ENCODE measurements around the gene PIAS2. TPM values are rescaled to one million over a fixed set of nuclear protein-coding genes. Genes with fewer than 3 reads are reported as not detected.

The PIAS2 gene
- total and polyA plus RNA-seq, 9 of the 15 experiments (the other 6 are each of a cell fraction or from before 2014, with no cell fraction given) = 2.9 to 23.9 (median 12.0) TPM

DNA sequence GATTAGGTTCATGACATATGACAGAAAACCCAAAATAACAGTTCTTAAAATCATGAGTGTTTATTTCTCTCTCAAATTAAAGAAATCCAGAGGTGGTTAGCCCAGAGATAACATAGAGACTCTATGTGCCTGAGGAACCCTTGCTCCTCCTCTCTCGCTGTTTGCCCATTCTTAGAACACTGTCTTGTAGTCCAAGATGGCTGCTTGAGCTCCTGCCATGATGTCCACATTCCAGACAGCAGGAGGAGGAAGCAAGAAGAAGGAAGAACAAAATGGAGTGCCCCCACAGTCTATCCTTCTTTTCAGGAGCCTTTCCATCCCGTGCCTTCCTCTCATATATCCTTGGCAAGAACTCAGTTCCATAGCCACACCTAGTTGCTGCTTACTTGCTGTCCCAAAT lies 146.6 kb downstream of the PIAS2 start:
- no peaks in the 10 kb centered on the region for H3K79me2 ChIP-seq (ENCODE audit: control insufficient read depth, insufficient read depth, low read length)
- FAIRE-seq (no peak), ATAC-seq (no peak), DNase-seq (ENCODE audit: extremely low read depth in 1 of 4, low spot score in 3 of 4) (no peak)
- in situ Hi-C loops (cut with MboI) (no loop called here), intact Hi-C loops (cut with micrococcal nuclease) (no loop called here)
- no peaks in the 10 kb centered on the region for H3K9me3 ChIP-seq (replicated peaks; ENCODE audit: control insufficient read depth, insufficient read depth, low read depth, low read length)
- no peak overlapping the region for H3K4me3 ChIP-seq
- H4K20me1 ChIP-seq (replicated peaks; ENCODE audit: control insufficient read depth, insufficient read depth, low read length) = no peaks in the 10 kb centered on the region; the same call in 1 of the 2 replicates
- BruUV-seq (replicated peaks) = no TSS peak
- ChIA-PET CTCF (ENCODE audit: low intra/inter-chr PET ratio) (interaction anchor here (0.6 kb wide), 1 partner anchor 10 kb away, joined by 3 read pairs; no protein-coding TSS in a partner anchor), POLR2A (no interaction called here)
- no peak overlapping the region for H3K27ac ChIP-seq (ENCODE audit: extremely low read depth, low read depth, low read length)
- no peaks in the 10 kb centered on the region for H3K9me1 ChIP-seq (ENCODE audit: control insufficient read depth, insufficient read depth, low read length)
- 0% methylated on average over 2 of the region's 2 CpGs for WGBS (ENCODE audit: insufficient coverage, low coverage, missing lambda C conversion rate)
- H3K27me3 ChIP-seq (ENCODE audit: control insufficient read depth in 2 of 2, insufficient read depth in 2 of 2, low read length in 2 of 2) = no peaks in the 10 kb centered on the region; a peak in 1 of 5 replicates
- no peaks in the 10 kb centered on the region for H3K36me3 ChIP-seq (ENCODE audit: control insufficient read depth, insufficient read depth, low read length)
- TF ChIP-seq LARP7 (IDR thresholded peaks at IDR 0.05) (no peak), YY1 (IDR thresholded peaks at IDR 0.05; ENCODE audit: borderline replicate concordance in 1 of 3, control insufficient read depth in 1 of 3, extremely low read depth in 1 of 3, insufficient read depth in 3 of 3, insufficient read length in 1 of 3, insufficient replicate concordance in 2 of 3, low read depth in 1 of 3, low read length in 2 of 3) (peak in 1 of 3 experiments; percentile 18)
- H3K4me1 ChIP-seq (replicated peaks in 1 of 2; ENCODE audit: control insufficient read depth in 2 of 2, insufficient read depth in 2 of 2, low read length in 2 of 2) = no peaks in the 10 kb centered on the region; a peak in 3 of 5 replicates
- no peak overlapping the region for H3K9ac ChIP-seq (ENCODE audit: insufficient read depth in 1 of 2, low read depth in 2 of 2, low read length in 2 of 2)
- H2AFZ ChIP-seq (ENCODE audit: low read depth, low read length) = no peak overlapping the region
- no peak overlapping the region for H3K4me2 ChIP-seq (ENCODE audit: insufficient read depth, low read length)

DNA sequence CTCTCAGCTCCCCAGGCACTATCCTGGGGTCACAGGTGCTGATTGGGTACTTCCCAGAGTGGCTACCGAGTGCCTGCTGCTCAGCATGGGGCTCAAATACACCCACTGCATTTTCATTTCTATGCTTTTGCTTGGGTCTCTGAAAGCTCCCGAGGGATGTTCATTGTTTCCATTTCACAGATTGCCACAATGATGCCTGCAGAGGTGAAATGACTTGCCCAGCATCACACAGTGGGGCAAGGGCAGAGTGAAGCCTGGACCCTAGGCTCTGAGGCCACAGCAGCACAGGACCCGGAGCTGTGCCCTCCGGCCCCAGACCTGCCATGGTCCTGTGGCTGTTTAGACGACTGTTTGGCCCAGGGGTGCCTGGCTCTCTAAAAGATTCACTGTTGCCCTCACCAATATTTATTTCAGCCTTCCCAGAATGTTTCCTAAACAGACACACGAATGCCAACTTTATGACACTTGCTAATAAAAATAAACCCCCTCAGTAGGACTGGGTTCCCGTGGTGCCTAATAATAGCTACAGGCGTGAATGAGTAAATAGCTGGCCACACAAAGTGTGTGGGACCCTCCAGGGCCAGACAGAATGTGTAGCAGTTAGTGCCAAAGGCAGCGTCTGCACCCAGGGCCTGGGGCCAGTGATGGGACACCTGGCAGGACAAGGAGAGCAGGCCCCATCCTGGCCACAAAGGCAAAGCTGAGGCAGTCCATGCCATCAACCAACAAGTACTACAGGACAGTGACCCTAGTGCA lies 149.0 kb downstream of the PIAS2 start:
- ATAC-seq (no peak), DNase-seq (ENCODE audit: extremely low read depth in 1 of 4, low spot score in 3 of 4) (no peak), FAIRE-seq (no peak)
- Histone ChIP-seq H3K36me3 (ENCODE audit: control insufficient read depth, insufficient read depth, low read length) (no peaks in the 10 kb centered on the region), H3K27me3 (ENCODE audit: control insufficient read depth in 2 of 2, insufficient read depth in 2 of 2, low read length in 2 of 2) (no peaks in the 10 kb centered on the region; a peak in 1 of 5 replicates), H3K9me3 (replicated peaks; ENCODE audit: control insufficient read depth, insufficient read depth, low read depth, low read length) (no peaks in the 10 kb centered on the region), H3K27ac (ENCODE audit: extremely low read depth, low read depth, low read length) (no peak overlapping the region), H3K4me1 (replicated peaks in 1 of 2; ENCODE audit: control insufficient read depth in 2 of 2, insufficient read depth in 2 of 2, low read length in 2 of 2) (no peaks in the 10 kb centered on the region; a peak in 3 of 5 replicates), H2AFZ (ENCODE audit: low read depth, low read length) (no peak overlapping the region), H3K9ac (ENCODE audit: insufficient read depth in 1 of 2, low read depth in 2 of 2, low read length in 2 of 2) (no peak overlapping the region), H3K79me2 (ENCODE audit: control insufficient read depth, insufficient read depth, low read length) (no peaks in the 10 kb centered on the region), H3K4me2 (ENCODE audit: insufficient read depth, low read length) (no peak overlapping the region), H4K20me1 (replicated peaks; ENCODE audit: control insufficient read depth, insufficient read depth, low read length) (no peaks in the 10 kb centered on the region; the same call in 1 of the 2 replicates), H3K4me3 (no peak overlapping the region), H3K9me1 (ENCODE audit: control insufficient read depth, insufficient read depth, low read length) (no peaks in the 10 kb centered on the region)
- no TSS peak for BruUV-seq (replicated peaks)
- ChIA-PET POLR2A (no interaction called here), CTCF (ENCODE audit: low intra/inter-chr PET ratio) (no interaction called here)
- in situ Hi-C loops (cut with MboI) (loop anchor here (10.0 kb wide), 1 partner anchor 256 kb away; no protein-coding TSS in a partner anchor), intact Hi-C loops (cut with micrococcal nuclease) (no loop called here)
- WGBS (ENCODE audit: insufficient coverage, low coverage, missing lambda C conversion rate) = 0% methylated on average over 9 of the region's 9 CpGs
- no peak for TF ChIP-seq ASH1L (IDR thresholded peaks at IDR 0.05; ENCODE audit: borderline replicate concordance, low read depth, partially characterized antibody)
- no peak for TF ChIP-seq POLR2AphosphoS2 (IDR thresholded peaks at IDR 0.05; ENCODE audit: low read length)
- no peak for TF ChIP-seq BRD9 (IDR thresholded peaks at IDR 0.05; ENCODE audit: low read depth, partially characterized antibody)
